Endodermal cell (in vitro differentiated cells): ENCODE measurements around the gene BTG3. TPM values are rescaled to one million over a fixed set of nuclear protein-coding genes. Genes with fewer than 3 reads are reported as not detected.

Experiments
- DNase-seq: peaks from one replicate; pipeline ENCODE4 v3.0.0-alpha.2; 2017
- H3K27ac ChIP-seq: 2 replicates; pipeline ENCODE4 v1.5.1; 2013; ENCODE audit warnings: mild to moderate bottlenecking, low read depth, low read length, moderate library complexity
- H3K27me3 ChIP-seq: 2 replicates; pipeline ENCODE4 v1.6.1; 2013; ENCODE audit warnings: mild to moderate bottlenecking, low read length, moderate library complexity; ENCODE audit not compliant: insufficient read depth, control insufficient read depth, poor library complexity, severe bottlenecking
- H3K36me3 ChIP-seq: 2 replicates; pipeline ENCODE4 v1.7.0; 2013; ENCODE audit warnings: mild to moderate bottlenecking, low read length, moderate library complexity; ENCODE audit not compliant: control insufficient read depth, insufficient read depth
- H3K4me1 ChIP-seq: one replicate; pipeline ENCODE4 v1.7.0; 2013; ENCODE audit warnings: low read length; ENCODE audit not compliant: control insufficient read depth, insufficient read depth
- H3K4me3 ChIP-seq: 2 replicates; pipeline ENCODE4 v1.5.1; 2013; ENCODE audit warnings: mild to moderate bottlenecking, low read length, moderate library complexity
- H3K9ac ChIP-seq: 2 replicates; pipeline ENCODE4 v1.6.1; 2013; ENCODE audit warnings: mild to moderate bottlenecking, low read length, moderate library complexity; ENCODE audit not compliant: poor library complexity, severe bottlenecking; ENCODE audit errors: extremely low read depth
- H3K9me3 ChIP-seq: 2 replicates; pipeline ENCODE4 v1.6.1; 2013; ENCODE audit warnings: mild to moderate bottlenecking, low read length, moderate library complexity; ENCODE audit not compliant: control insufficient read depth
- H3K27ac Mint-ChIP-seq: 2 replicates; pipeline ENCODE4 v1.8.0; 2020; ENCODE audit warnings: mixed read lengths
- H3K27me3 Mint-ChIP-seq: 2 replicates; pipeline ENCODE4 v1.8.0; 2021; ENCODE audit warnings: mild to moderate bottlenecking, mixed read lengths; ENCODE audit not compliant: insufficient read depth
- H3K36me3 Mint-ChIP-seq: 2 replicates; pipeline ENCODE4 v1.8.0; 2020; ENCODE audit warnings: low read depth, mixed read lengths
- H3K4me1 Mint-ChIP-seq: 2 replicates; pipeline ENCODE4 v1.8.0; 2020; ENCODE audit warnings: mixed read lengths
- H3K4me3 Mint-ChIP-seq: 2 replicates; pipeline ENCODE4 v1.8.0; 2020; ENCODE audit warnings: mild to moderate bottlenecking, moderate library complexity, mixed read lengths
- H3K9me3 Mint-ChIP-seq: 2 replicates; pipeline ENCODE4 v1.8.0; 2020; ENCODE audit warnings: mild to moderate bottlenecking, mixed read lengths
- CTCF ChIP-seq: fragments of 200-600 bp; sonication (generic); conservative IDR thresholded peaks from 2 replicates; pipeline ENCODE4 v1.5.0; 2021; ENCODE audit warnings: antibody characterized with exemption, mild to moderate bottlenecking
- WGBS, 2 experiments: methylation state at CpG; one replicate each; pipeline versions ENCODE4 v1.1.5 to v1.1.7; 2013; ENCODE audit warnings: missing lambda C conversion rate in 2 of 2, mixed read lengths in 1 of 2; ENCODE audit not compliant: insufficient coverage in 1 of 2, insufficient read length in 1 of 2; 5-methylcytosine and 5-hydroxymethylcytosine counted together
- total RNA-seq, 2 donors: library from RNA; stranded (reverse); fragmentation: NEBNext Ultra II Directional in 1 of 2; extraction: Animal tissue kit (Norgen Biotek cat#: 25700) in 1 of 2; gene quantifications; 2 replicates in 1 of 2; 3 replicates in 1 of 2; pipeline ENCODE4 v1.2.1, GENCODE V29; 2021

The BTG3 gene
- total RNA-seq, 2 donors from 2014 or later, result 35.1 to 54.3 TPM

GRCh38 chr21:17616831-17617230, 4.1 kb upstream of the BTG3 start:
- Mint-ChIP-seq H3K27ac (no peak overlapping the region), H3K9me3 (no peaks in the 10 kb centered on the region), H3K4me1 (no peaks in the 10 kb centered on the region), H3K27me3 (peaks cover 9% of the 10 kb centered on the region), H3K4me3 (no peak overlapping the region), H3K36me3 (no peaks in the 10 kb centered on the region)
- Histone ChIP-seq H3K27me3 (no peaks in the 10 kb centered on the region), H3K27ac (no peak overlapping the region), H3K9me3 (no peaks in the 10 kb centered on the region), H3K4me1 (no peaks in the 10 kb centered on the region), H3K9ac (no peak overlapping the region), H3K4me3 (no peak overlapping the region), H3K36me3 (no peaks in the 10 kb centered on the region)
- DNase-seq, result no peak
- no peak for TF ChIP-seq CTCF
- WGBS, 2 experiments, result 91 to 100% methylated on average over 1 of the region's 1 CpG

- 20 to 52% methylated on average over 2 to 16 of the region's 16 CpGs for WGBS, 2 experiments
- no peak overlapping the region for H3K27ac ChIP-seq
- H3K36me3 Mint-ChIP-seq, result peaks cover 16% of the 10 kb centered on the region
Observed at GRCh38 chr21:17613242-17613676, 558 bp upstream of the BTG3 start.

GRCh38 chr21:17612023-17612564, 607 bp downstream of the BTG3 start:
- no peaks in the 10 kb centered on the region for H3K27me3 ChIP-seq
- no peaks in the 10 kb centered on the region for H3K4me1 ChIP-seq
- peak overlapping the region; percentile 94 for H3K4me3 ChIP-seq
- H3K9ac ChIP-seq, result peak overlapping the region; percentile 94
- 0 to 1% methylated on average over 13 to 50 of the region's 50 CpGs for WGBS, 2 experiments
- Mint-ChIP-seq H3K9me3 (no peaks in the 10 kb centered on the region), H3K4me3 (peak overlapping the region; percentile 83), H3K36me3 (peaks cover 26% of the 10 kb centered on the region), H3K4me1 (peaks cover 11% of the 10 kb centered on the region), H3K27me3 (peaks cover 9% of the 10 kb centered on the region), H3K27ac (peak overlapping the region; percentile 91)
- no peak for TF ChIP-seq CTCF
- peak overlapping the region; percentile 80 for H3K27ac ChIP-seq
- H3K9me3 ChIP-seq, result no peaks in the 10 kb centered on the region
- DNase-seq, result peak; percentile 71
- H3K36me3 ChIP-seq, result peaks cover 26% of the 10 kb centered on the region

More at GRCh38 chr21:17613242-17613676, 558 bp upstream of the BTG3 start:
- Histone ChIP-seq H3K9ac (peak overlapping the region; percentile 94), H3K36me3 (peaks cover 14% of the 10 kb centered on the region), H3K4me3 (peak overlapping the region; percentile 94), H3K9me3 (no peaks in the 10 kb centered on the region), H3K27me3 (no peaks in the 10 kb centered on the region), H3K4me1 (no peaks in the 10 kb centered on the region)
- no peak for DNase-seq
- H3K27me3 Mint-ChIP-seq, result peaks cover 9% of the 10 kb centered on the region
- peak overlapping the region; percentile 83 for H3K4me3 Mint-ChIP-seq
- H3K9me3 Mint-ChIP-seq, result no peaks in the 10 kb centered on the region
- no peak for TF ChIP-seq CTCF
- peak overlapping the region; percentile 48 for H3K27ac Mint-ChIP-seq
- H3K4me1 Mint-ChIP-seq, result peaks cover 11% of the 10 kb centered on the region
